Osteoblast (primary cell): ENCODE results near the gene PDCD2. TPM values are rescaled to one million over a fixed set of nuclear protein-coding genes. Genes with fewer than 3 reads are reported as not detected.

Source experiments
- DNase-seq: peaks from one replicate; pipeline ENCODE4 v3.0.0; 2011; ENCODE audit warnings: low spot score, mixed read lengths; ENCODE audit not compliant: insufficient read length; ENCODE audit errors: missing footprints
- H2AFZ ChIP-seq: 2 replicates; pipeline ENCODE4 v1.6.0; 2011; ENCODE audit warnings: mild to moderate bottlenecking, low read length
- H3K27ac ChIP-seq: 2 replicates; pipeline ENCODE4 v1.5.1; 2011; ENCODE audit warnings: mild to moderate bottlenecking, low read depth, low read length, moderate library complexity
- H3K27me3 ChIP-seq: 2 replicates; pipeline ENCODE4 v1.6.0; 2012; ENCODE audit warnings: mild to moderate bottlenecking, control low read depth, inconsistent platforms, low read length, moderate library complexity; ENCODE audit not compliant: insufficient read depth
- H3K36me3 ChIP-seq: 2 replicates; pipeline ENCODE4 v1.5.1; 2011; ENCODE audit warnings: mild to moderate bottlenecking, low read length, control low read depth, moderate library complexity; ENCODE audit not compliant: insufficient read depth
- H3K4me1 ChIP-seq: 2 replicates; pipeline ENCODE4 v1.5.1; 2011; ENCODE audit warnings: mild to moderate bottlenecking, low read length, control low read depth, moderate library complexity; ENCODE audit not compliant: insufficient read depth
- H3K4me2 ChIP-seq: 2 replicates; pipeline ENCODE4 v1.6.0; 2011; ENCODE audit warnings: mild to moderate bottlenecking, low read length; ENCODE audit not compliant: insufficient read depth
- H3K4me3 ChIP-seq: fragments of 200-600 bp; sonication (generic); 3 replicates; pipeline ENCODE4 v1.5.1; 2012; ENCODE audit warnings: mild to moderate bottlenecking, low read length, inconsistent platforms; ENCODE audit not compliant: insufficient read depth
- H3K79me2 ChIP-seq: 2 replicates; pipeline ENCODE4 v1.6.0; 2012; ENCODE audit warnings: mild to moderate bottlenecking, low read length, control low read depth, inconsistent platforms; ENCODE audit not compliant: insufficient read depth
- H3K9me3 ChIP-seq: 2 replicates; pipeline ENCODE4 v1.5.1; 2011; ENCODE audit warnings: low read depth, low read length, control low read depth
- H4K20me1 ChIP-seq: 2 replicates; pipeline ENCODE4 v1.6.0; 2012; ENCODE audit warnings: mild to moderate bottlenecking, low read length, control low read depth; ENCODE audit not compliant: insufficient read depth
- CTCF ChIP-seq: IDR thresholded peaks from 2 replicates; pipeline ENCODE4 v1.5.1; 2011; ENCODE audit warnings: mild to moderate bottlenecking, low read depth, low read length, moderate library complexity; ENCODE audit errors: extremely low read depth
- total RNA-seq: library from RNA; depleted of rRNA; stranded (reverse); fragments of >200 nt; gene quantifications from 2 replicates; pipeline ENCODE4 v1.2.3, GENCODE V29; 2012

Gene PDCD2
- total RNA-seq, 1 donor = 69.5 TPM

- peak overlapping the region; percentile 91 for H3K4me2 ChIP-seq
- peaks cover 28% of the 10 kb centered on the region for H3K36me3 ChIP-seq
- DNase-seq = no peak
- no peaks in the 10 kb centered on the region for H3K27me3 ChIP-seq
- peak; percentile 8 for TF ChIP-seq CTCF
- peak overlapping the region; percentile 98 for H2AFZ ChIP-seq
- peak overlapping the region; percentile 90 for H3K4me3 ChIP-seq
- peak overlapping the region; percentile 74 for H3K27ac ChIP-seq
- H3K79me2 ChIP-seq = peaks cover 37% of the 10 kb centered on the region
- no peaks in the 10 kb centered on the region for H3K9me3 ChIP-seq
- H3K4me1 ChIP-seq = peaks cover 11% of the 10 kb centered on the region
- H4K20me1 ChIP-seq = peaks cover 6% of the 10 kb centered on the region
These were observed 669 bp downstream of the PDCD2 start for GRCh38 chr6:170583756-170584180.

GRCh38 chr6:170578909-170579308, 5.5 kb downstream of the PDCD2 start:
- Histone ChIP-seq H3K27me3 (no peaks in the 10 kb centered on the region), H3K79me2 (peaks cover 23% of the 10 kb centered on the region), H3K36me3 (peaks cover 67% of the 10 kb centered on the region), H4K20me1 (peaks cover 6% of the 10 kb centered on the region), H2AFZ (no peak overlapping the region), H3K4me1 (peaks cover 5% of the 10 kb centered on the region), H3K4me2 (no peak overlapping the region), H3K4me3 (no peak overlapping the region), H3K9me3 (no peaks in the 10 kb centered on the region), H3K27ac (no peak overlapping the region)
- TF ChIP-seq CTCF = no peak
- no peak for DNase-seq

- H3K4me3 ChIP-seq = no peak overlapping the region
- H3K4me2 ChIP-seq = no peak overlapping the region
- peak; percentile 47 for TF ChIP-seq CTCF
- H3K27me3 ChIP-seq = no peaks in the 10 kb centered on the region
- H3K4me1 ChIP-seq = no peaks in the 10 kb centered on the region
- no peaks in the 10 kb centered on the region for H4K20me1 ChIP-seq
- H3K79me2 ChIP-seq = no peaks in the 10 kb centered on the region
- H2AFZ ChIP-seq = no peak overlapping the region
- no peak overlapping the region for H3K27ac ChIP-seq
- H3K36me3 ChIP-seq = peaks cover 64% of the 10 kb centered on the region
- DNase-seq = no peak
- H3K9me3 ChIP-seq = no peaks in the 10 kb centered on the region
These were observed 9.2 kb downstream of the PDCD2 start for GRCh38 chr6:170575250-170575649.

- Histone ChIP-seq H3K4me3 (no peak overlapping the region), H3K4me1 (no peaks in the 10 kb centered on the region), H2AFZ (no peak overlapping the region), H3K9me3 (no peaks in the 10 kb centered on the region), H3K4me2 (no peak overlapping the region), H3K79me2 (no peaks in the 10 kb centered on the region), H3K27me3 (no peaks in the 10 kb centered on the region), H4K20me1 (no peaks in the 10 kb centered on the region), H3K36me3 (peaks cover 70% of the 10 kb centered on the region), H3K27ac (no peak overlapping the region)
- TF ChIP-seq CTCF = no peak
- no peak for DNase-seq
These were observed 11.6 kb downstream of the PDCD2 start for GRCh38 chr6:170572704-170573466.
